ENCODE data around the gene RBM33.

Gene RBM33

GRCh38 chr7:155793720-155794119 is 149.3 kb downstream of the RBM33 start (continued):
- TF ChIP-seq TSHZ1 (tag by site-specific recombination; IDR thresholded peaks at IDR 0.05; ENCODE audit: borderline replicate concordance) (no peak), WT1 (tag by site-specific recombination; IDR thresholded peaks at IDR 0.05) (no peak), ZNF701 (tag by site-specific recombination; IDR thresholded peaks at IDR 0.05) (no peak), ZBTB21 (tag by site-specific recombination; IDR thresholded peaks at IDR 0.05) (no peak), ZSCAN16 (tag by site-specific recombination; IDR thresholded peaks at IDR 0.05) (no peak)

- CTCF ChIA-PET, result interaction anchor here (0.6 kb wide), 1 partner anchor 679 kb away, joined by 3 read pairs; no protein-coding TSS in a partner anchor
- POLR2A ChIA-PET, result interaction anchor here (0.7 kb wide), 1 partner anchor 1099 kb away, joined by 3 read pairs; the partner anchor contains the start of gene LMBR1
- Histone ChIP-seq H3K9me3 (ENCODE audit: control insufficient read depth, insufficient read depth, low read depth, low read length) (no peaks in the 10 kb centered on the region), H3K27ac (ENCODE audit: extremely low read depth, low read depth, low read length) (no peak overlapping the region), H3K36me3 (ENCODE audit: control insufficient read depth in 2 of 2, insufficient read depth in 1 of 2, low read length in 2 of 2) (no peaks in the 10 kb centered on the region), H3K4me3 (ENCODE audit: low read depth, low read length) (no peak overlapping the region), H3K4me1 (ENCODE audit: control insufficient read depth, insufficient read depth, low read length) (no peaks in the 10 kb centered on the region)
- TF ChIP-seq ZNF76 (tag by site-specific recombination; IDR thresholded peaks at IDR 0.05; ENCODE audit: borderline replicate concordance, low read depth) (no peak), ZNF707 (tag by site-specific recombination; IDR thresholded peaks at IDR 0.05) (no peak), ZBTB11 (tag by site-specific recombination; conservative IDR thresholded peaks at IDR 0.05; ENCODE audit: low read depth) (no peak), ZFHX2 (tag by site-specific recombination; conservative IDR thresholded peaks at IDR 0.05) (no peak), ZNF335 (tag by site-specific recombination; conservative IDR thresholded peaks at IDR 0.05) (no peak), SP7 (tag by site-specific recombination; IDR thresholded peaks at IDR 0.05) (no peak), ZNF664 (tag by site-specific recombination; IDR thresholded peaks at IDR 0.05) (no peak), FEZF1 (tag by site-specific recombination; IDR thresholded peaks at IDR 0.05) (no peak), ZNF48 (tag by site-specific recombination; IDR thresholded peaks at IDR 0.05) (no peak), ZNF311 (tag by site-specific recombination; IDR thresholded peaks at IDR 0.05; ENCODE audit: borderline replicate concordance) (no peak), GLI2 (tag by site-specific recombination; IDR thresholded peaks at IDR 0.05; ENCODE audit: borderline replicate concordance, low read depth) (no peak), ZNF423 (tag by site-specific recombination; IDR thresholded peaks at IDR 0.05) (no peak), ZNF473 (tag by site-specific recombination; IDR thresholded peaks at IDR 0.05) (no peak), PATZ1 (tag by site-specific recombination; IDR thresholded peaks at IDR 0.05) (no peak), ZNF560 (tag by site-specific recombination; IDR thresholded peaks at IDR 0.05; ENCODE audit: borderline replicate concordance) (no peak), ZNF391 (tag by site-specific recombination; IDR thresholded peaks at IDR 0.05; ENCODE audit: borderline replicate concordance, low read depth) (no peak), PRDM1 (tag by site-specific recombination; IDR thresholded peaks at IDR 0.05) (no peak), ZNF514 (tag by site-specific recombination; IDR thresholded peaks at IDR 0.05) (no peak), ZNF548 (tag by site-specific recombination; IDR thresholded peaks at IDR 0.05) (no peak), ZNF10 (tag by site-specific recombination; IDR thresholded peaks at IDR 0.05) (no peak)
Measured at GRCh38 chr7:155794196-155794595, 149.7 kb downstream of the RBM33 start.
